Hematopoietic multipotent progenitor cell treated with erythropoietin and hydrocortisone succinate and interleukin-3 and kit ligand, for 15 days (in vitro differentiated cells): ENCODE results near the gene PCDHGB4.
"Not testable (repeated sequence)": the region's sequence is repeated elsewhere in the genome, so short reads cannot be mapped to it uniquely, and the experiment has no call there.

Experiments
- DNase-seq: peaks from one replicate; pipeline ENCODE4 v3.0.0-alpha.2; 2015; ENCODE audit warnings: low spot score

The PCDHGB4 gene

DNA sequence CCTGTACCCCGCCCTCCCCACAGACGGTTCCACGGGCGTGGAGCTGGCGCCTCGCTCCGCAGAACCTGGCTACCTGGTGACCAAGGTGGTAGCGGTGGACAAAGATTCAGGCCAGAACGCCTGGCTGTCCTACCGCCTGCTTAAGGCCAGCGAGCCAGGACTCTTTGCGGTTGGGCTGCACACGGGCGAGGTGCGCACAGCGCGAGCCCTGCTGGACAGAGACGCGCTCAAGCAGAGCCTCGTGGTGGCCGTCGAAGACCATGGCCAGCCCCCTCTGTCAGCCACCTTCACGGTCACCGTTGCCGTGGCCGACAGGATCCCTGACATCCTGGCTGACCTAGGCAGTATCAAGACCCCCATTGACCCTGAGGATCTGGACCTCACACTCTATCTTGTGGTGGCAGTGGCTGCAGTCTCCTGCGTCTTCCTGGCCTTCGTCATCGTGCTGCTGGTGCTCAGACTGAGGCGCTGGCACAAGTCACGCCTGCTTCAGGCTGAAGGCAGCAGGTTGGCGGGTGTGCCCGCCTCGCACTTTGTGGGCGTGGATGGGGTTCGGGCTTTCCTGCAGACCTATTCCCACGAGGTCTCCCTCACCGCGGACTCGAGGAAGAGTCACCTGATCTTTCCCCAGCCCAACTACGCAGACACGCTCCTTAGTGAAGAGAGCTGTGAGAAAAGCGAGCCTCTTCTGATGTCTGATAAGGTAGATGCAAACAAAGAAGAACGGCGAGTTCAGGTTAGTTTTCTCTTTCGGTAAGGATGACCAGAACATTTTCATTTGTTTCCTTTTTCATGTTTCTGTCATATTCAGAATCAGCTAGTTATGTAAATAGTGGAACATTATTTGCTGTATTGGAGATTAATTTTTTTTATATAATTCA is 21.2 kb upstream of the PCDHGB4 start:
- DNase-seq = no peak

DNA sequence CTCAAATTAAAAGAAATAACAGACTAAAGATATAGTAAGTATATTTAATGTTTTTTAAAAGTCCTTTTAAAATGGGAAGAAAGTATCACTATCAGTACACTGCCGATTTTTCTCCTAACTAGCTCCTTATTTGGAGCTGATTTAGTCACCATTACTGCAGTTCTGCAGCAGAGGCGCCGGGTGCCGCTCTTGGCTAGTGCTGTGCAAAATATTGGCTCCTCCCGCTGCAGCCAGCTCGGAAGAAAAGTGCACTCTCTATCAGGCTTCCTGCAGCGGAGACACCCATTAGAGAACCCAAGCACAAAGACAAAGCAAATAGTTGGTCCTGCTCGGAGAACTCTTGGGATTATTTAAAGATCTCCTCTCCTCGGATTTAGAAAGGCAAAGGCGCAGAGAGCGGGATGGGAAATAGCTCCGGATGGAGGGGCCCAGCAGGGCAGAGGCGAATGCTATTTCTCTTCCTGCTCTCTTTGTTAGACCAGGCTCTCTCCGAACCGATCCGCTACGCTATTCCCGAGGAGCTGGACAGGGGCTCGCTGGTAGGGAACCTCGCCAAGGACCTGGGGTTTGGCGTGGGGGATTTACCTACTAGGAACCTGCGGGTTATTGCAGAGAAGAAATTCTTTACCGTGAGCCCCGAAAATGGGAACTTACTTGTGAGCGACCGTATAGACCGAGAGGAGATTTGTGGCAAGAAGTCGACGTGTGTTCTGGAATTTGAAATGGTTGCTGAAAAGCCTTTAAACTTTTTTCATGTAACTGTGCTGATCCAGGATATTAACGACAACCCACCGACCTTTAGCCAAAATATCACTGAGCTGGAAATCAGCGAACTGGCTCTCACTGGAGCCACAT is 17.3 kb upstream of the PCDHGB4 start, which contains the start of gene PCDHGB3:
Gene PCDHGB3 (plus strand): TSS at position 249 of the 855 bp plus-strand sequence. CDS start 153 bp downstream, at position 402.
- DNase-seq = no peak

DNA sequence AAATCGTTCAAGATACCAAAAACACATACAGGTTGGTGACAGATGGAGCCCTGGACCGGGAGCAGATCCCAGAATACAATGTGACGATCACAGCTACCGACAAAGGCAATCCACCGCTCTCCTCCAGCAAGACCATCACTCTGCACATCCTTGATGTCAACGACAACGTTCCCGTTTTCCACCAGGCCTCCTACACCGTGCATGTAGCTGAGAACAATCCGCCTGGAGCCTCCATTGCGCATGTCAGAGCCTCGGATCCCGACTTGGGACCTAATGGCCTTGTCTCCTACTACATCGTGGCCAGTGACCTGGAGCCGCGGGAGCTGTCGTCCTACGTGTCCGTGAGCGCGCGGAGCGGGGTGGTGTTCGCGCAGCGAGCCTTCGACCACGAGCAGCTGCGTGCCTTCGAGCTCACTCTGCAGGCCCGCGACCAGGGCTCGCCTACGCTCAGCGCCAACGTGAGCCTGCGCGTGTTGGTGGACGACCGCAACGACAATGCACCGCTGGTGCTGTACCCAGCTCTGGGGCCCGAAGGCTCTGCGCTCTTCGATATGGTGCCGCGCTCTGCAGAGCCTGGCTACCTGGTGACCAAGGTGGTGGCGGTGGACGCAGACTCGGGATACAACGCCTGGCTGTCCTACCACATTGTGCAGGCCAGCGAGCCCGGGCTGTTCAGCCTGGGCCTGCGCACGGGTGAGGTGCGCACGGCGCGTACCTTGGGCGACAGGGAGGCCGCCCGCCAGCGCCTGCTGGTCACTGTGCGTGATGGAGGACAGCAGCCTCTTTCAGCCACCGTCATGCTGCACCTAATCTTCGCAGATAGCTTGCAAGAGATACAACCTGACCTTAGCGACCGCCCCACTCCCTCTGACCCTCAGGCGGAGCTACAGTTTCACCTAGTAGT is 15.7 kb upstream of the PCDHGB4 start:
- no peak for DNase-seq

DNA sequence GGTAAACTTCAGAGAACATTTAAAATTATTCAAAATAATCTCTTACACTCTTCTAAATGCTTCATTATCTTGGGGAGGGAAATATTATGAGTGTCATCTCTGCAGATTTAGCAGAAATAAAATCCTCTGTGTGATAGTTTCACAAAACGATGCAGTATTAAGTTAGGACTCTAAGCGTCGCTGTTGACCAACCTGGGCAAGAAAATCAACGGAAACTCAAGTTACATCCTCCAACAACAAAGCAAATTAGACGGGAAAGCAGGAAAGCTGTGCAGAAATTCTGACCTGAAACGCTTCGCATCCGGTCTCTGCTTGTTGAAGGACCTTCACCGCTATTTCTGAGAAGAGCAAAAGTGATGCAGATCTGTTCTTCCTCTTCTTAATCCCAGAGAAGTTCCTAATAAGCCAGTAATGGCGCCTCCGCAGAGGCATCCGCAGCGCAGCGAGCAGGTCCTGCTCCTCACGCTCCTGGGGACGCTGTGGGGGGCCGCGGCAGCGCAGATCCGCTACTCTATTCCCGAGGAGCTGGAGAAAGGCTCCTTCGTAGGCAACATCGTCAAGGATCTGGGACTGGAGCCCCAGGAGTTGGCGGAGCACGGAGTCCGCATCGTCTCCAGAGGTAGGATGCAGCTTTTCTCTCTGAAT is 13.7 kb upstream of the PCDHGB4 start, which contains the start of gene PCDHGA6:
Gene PCDHGA6 (plus strand): TSS at position 219 of the 645 bp plus-strand sequence. CDS start 193 bp downstream, at position 412.
- DNase-seq = no peak

DNA sequence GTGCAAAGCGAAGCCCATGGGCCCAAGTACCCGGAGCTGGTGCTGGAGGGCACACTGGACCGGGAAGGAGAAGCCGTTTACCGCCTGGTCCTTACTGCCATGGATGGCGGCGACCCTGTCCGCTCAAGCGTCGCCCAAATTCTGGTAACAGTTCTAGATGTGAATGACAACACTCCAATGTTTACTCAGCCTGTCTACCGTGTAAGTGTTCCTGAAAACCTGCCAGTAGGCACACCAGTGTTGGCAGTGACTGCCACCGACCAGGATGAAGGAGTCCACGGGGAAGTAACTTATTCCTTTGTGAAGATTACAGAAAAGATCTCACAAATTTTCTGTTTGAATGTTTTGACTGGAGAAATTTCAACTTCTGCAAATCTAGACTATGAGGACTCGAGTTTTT is 12.9 kb upstream of the PCDHGB4 start:
- no peak for DNase-seq

DNA sequence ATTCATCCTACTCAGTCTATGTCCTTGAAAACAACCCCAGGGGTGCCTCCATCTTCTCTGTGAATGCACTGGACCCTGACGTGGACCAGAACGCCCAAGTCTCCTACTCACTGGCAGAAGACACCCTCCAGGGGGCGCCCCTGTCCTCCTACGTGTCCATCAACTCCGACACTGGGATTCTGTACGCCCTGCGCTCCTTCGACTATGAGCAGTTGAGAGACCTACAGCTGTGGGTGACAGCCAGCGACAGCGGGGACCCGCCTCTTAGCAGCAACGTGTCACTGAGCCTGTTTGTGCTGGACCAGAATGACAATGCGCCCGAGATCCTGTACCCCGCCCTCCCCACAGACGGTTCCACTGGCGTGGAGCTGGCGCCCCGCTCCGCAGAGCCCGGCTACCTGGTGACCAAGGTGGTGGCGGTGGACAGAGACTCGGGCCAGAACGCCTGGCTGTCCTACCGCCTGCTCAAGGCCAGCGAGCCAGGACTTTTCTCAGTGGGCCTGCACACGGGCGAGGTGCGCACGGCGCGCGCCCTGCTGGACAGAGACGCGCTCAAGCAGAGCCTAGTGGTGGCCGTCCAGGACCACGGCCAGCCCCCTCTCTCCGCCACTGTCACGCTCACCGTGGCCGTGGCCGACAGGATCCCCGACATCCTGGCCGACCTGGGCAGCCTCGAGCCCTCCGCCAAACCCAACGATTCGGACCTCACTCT is 11.9 kb upstream of the PCDHGB4 start:
- not testable (repeated sequence) for DNase-seq

DNA sequence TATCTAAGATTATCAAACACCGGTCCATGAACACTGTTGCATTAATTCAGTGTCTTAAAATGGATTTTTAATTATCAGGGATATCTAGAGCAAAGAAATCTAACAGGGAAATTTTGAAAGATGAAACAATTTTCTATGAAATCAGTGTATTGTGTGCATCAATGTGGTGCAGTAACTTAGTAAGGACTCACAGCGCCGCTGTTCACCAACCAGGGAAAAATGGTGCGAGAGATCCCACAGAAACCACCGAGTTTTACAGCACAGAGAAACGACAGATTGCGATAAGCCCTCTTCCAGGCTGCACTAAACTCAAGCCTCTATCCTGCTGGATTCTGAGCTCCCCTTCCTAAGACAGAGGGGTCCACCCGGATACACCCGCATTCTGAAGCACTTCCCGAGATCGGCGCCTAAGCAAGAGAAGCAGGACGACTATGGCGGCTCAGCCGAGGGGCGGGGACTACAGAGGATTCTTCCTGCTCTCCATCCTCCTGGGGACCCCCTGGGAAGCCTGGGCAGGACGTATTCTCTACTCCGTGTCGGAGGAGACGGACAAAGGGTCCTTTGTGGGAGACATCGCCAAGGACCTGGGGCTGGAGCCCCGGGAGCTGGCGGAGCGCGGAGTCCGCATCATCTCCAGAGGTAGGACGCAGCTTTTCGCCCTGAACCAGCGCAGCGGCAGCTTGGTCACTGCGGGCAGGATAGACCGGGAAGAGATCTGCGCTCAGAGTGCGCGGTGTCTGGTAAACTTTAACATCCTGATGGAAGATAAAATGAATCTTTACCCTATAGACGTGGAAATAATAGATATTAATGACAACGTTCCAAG is 4.8 kb upstream of the PCDHGB4 start, which contains the start of gene PCDHGA7:
Gene PCDHGA7 (plus strand): TSS at position 274 of the 826 bp plus-strand sequence. CDS start 158 bp downstream, at position 432.
- no peak for DNase-seq

DNA sequence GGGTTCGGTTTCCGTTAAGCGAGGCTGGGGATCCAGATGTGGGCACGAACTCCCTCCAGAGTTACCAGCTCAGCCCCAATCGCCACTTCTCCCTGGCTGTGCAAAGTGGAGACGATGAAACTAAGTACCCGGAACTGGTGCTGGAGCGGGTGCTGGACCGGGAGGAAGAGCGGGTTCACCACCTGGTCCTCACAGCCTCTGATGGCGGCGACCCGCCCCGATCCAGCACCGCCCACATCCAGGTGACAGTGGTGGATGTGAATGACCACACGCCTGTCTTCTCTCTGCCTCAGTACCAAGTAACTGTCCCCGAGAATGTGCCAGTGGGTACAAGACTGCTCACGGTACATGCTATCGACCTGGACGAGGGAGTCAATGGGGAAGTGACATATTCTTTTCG is 4.2 kb upstream of the PCDHGB4 start:
- no peak for DNase-seq

DNA sequence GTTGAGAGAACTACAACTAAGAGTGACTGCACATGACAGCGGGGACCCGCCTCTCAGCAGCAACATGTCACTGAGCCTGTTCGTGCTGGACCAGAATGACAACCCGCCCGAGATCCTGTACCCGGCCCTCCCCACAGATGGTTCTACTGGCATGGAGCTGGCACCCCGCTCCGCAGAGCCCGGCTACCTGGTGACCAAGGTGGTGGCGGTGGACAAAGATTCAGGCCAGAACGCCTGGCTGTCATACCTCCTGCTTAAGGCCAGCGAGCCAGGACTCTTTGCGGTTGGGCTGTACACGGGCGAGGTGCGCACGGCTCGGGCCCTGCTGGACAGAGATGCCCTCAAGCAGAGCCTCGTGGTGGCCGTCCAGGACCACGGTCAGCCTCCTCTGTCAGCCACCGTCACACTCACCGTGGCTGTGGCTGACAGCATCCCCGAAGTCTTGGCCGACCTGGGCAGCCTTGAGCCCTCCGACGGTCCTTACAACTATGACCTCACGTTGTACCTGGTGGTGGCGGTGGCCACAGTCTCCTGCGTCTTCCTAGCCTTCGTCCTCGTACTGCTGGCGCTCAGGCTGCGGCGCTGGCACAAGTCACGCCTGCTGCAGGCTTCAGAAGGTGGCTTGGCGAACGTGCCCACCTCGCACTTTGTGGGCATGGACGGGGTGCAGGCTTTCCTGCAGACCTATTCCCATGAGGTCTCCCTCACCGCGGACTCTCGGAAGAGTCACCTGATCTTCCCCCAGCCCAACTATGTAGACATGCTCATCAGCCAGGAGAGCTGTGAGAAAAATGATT is 2.8 kb upstream of the PCDHGB4 start:
- no peak for DNase-seq

DNA sequence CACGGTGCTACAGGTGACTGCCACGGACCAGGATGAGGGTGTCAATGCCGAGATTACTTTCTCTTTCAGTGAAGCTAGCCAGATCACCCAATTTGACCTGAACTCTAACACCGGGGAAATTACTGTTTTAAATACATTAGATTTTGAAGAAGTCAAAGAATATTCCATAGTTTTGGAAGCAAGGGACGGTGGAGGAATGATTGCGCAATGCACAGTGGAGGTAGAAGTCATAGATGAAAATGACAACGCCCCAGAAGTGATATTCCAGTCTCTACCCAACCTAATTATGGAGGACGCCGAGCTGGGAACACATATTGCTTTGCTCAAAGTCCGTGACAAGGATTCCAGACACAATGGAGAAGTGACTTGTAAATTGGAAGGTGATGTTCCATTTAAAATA is 1.2 kb downstream of the PCDHGB4 start:
- DNase-seq = no peak

DNA sequence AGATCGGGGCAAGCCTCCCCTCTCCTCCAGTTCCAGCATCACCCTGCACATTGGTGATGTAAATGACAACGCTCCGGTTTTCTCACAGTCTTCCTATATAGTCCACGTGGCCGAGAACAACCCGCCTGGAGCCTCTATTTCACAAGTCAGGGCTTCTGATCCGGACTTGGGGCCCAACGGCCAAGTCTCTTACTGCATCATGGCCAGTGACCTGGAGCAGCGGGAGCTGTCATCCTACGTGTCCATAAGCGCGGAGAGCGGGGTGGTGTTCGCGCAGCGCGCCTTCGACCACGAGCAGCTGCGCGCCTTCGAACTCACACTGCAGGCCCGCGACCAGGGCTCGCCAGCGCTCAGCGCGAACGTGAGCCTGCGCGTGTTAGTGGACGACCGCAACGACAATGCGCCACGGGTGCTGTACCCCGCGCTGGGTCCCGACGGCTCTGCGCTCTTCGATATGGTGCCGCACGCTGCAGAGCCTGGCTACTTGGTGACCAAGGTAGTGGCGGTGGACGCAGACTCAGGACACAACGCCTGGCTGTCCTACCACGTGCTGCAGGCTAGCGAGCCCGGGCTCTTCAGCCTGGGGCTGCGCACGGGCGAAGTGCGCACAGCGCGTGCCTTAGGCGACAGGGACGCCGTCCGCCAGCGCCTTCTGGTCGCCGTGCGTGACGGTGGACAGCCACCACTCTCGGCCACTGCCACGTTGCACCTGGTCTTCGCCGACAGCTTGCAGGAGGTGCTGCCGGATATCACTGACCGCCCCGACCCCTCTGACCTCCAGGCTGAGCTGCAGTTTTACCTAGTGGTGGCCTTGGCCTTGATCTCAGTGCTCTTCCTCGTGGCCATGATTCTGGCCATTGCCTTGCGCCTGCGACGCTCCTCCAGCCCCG is 1.9 kb downstream of the PCDHGB4 start:
- DNase-seq = no peak

DNA sequence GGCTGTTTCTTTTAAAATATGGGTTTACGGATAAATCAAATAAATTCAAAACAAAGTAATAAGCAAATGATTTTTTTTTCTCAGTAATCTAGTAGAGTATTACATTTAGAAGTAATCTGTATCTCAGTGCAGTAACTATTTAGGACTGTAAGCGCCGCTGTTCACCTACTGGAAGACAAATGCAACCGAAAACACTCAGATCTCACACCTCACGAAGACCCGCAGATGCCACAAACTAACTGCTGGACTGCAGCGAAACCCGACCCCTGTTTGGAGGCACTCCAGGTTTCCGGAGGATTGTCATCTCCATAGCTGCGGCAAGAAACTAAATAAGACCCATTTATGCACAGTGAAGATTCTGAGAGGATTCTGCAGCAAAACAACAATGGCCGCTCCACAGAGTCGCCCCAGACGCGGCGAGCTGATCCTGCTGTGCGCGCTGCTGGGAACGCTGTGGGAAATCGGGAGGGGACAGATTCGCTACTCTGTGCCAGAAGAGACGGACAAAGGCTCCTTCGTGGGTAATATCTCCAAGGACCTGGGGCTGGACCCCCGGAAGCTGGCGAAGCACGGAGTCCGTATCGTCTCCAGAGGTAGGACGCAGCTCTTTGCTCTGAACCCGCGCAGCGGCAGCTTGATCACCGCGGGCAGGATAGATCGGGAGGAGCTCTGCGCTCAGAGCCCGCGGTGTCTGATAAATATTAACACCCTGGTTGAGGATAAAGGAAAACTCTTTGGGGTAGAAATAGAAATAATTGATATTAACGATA is 5.1 kb downstream of the PCDHGB4 start, which contains the start of gene PCDHGA8:
Gene PCDHGA8 (plus strand): TSS at position 205 of the 770 bp plus-strand sequence. CDS start 181 bp downstream, at position 386.
- DNase-seq = no peak

DNA sequence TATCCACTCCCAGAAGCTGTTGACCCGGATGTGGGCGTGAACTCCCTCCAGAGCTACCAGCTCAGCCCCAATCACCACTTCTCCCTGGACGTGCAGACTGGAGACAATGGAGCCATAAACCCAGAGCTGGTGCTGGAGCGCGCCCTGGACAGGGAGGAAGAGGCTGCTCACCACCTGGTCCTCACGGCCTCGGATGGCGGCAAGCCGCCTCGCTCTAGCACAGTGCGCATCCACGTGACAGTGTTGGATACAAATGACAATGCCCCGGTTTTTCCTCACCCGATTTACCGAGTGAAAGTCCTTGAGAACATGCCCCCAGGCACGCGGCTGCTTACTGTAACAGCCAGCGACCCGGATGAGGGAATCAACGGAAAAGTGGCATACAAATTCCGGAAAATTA is 5.8 kb downstream of the PCDHGB4 start:
- DNase-seq = no peak

DNA sequence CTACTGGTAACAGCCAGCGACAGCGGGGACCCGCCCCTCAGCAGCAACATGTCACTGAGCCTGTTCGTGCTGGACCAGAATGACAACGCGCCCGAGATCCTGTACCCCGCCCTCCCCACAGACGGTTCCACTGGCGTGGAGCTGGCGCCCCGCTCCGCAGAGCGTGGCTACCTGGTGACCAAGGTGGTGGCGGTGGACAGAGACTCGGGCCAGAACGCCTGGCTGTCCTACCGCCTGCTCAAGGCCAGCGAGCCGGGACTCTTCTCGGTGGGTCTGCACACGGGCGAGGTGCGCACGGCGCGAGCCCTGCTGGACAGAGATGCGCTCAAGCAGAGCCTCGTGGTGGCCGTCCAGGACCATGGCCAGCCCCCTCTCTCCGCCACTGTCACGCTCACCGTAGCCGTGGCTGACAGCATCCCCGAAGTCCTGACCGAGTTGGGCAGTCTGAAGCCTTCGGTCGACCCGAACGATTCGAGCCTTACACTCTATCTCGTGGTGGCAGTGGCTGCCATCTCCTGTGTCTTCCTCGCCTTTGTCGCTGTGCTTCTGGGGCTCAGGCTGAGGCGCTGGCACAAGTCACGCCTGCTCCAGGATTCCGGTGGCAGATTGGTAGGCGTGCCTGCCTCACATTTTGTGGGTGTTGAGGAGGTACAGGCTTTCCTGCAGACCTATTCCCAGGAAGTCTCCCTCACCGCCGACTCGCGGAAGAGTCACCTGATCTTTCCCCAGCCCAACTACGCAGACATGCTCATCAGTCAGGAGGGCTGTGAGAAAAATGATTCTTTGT is 7.1 kb downstream of the PCDHGB4 start:
- not testable (repeated sequence) for DNase-seq

DNA sequence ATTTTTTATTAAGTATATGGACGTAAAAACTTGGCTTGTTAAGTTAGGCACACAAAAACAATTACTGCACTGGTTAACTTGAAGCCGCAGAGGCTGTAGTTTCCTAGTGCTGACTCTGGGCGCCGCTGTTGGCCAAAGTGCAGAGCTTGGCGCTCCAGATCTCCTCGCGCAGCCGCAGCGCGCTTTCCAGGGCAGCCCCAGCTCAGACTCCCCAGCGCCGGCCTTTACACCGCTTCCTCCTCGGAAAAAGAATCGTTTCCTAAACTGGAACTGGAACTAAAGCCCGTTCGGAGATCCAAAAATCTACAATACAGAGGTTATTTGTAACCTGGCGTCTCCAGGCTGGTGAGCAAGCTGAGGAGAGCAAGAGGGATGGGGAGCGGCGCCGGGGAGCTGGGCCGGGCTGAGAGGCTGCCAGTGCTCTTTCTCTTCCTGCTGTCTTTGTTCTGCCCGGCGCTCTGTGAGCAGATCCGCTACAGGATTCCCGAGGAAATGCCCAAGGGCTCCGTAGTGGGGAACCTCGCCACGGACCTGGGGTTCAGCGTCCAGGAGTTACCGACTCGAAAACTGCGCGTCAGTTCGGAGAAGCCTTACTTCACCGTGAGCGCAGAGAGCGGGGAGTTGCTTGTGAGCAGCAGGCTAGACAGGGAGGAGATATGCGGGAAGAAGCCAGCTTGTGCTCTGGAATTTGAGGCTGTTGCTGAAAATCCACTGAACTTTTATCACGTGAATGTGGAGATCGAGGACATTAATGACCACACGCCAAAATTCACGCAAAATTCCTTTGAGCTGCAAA is 10.5 kb downstream of the PCDHGB4 start, which contains the start of gene PCDHGB5:
Gene PCDHGB5 (plus strand): TSS at position 192 of the 796 bp plus-strand sequence. CDS start 181 bp downstream, at position 373.
- not testable (repeated sequence) for DNase-seq
